ENCODE data around the gene TEX14.

GRCh38 chr17:58514770-58515157 is 177.1 kb downstream of the TEX14 start:
- TF ChIP-seq CTCF (IDR thresholded peaks at IDR 0.05; ENCODE audit: insufficient read depth, low read length, poor library complexity, severe bottlenecking) (no peak), EZH2phosphoT487 (conservative IDR thresholded peaks at IDR 0.05; ENCODE audit: low read length) (no peak)

Measured in SU-DHL-6 (cell line).